Kidney glomerular epithelial cell (primary cell): ENCODE data around the gene ST3GAL3.

Source experiments
- DNase-seq: peaks from one replicate; lab custom pipeline; 2025; lab: John Stamatoyannopoulos, UW

The ST3GAL3 gene

DNA sequence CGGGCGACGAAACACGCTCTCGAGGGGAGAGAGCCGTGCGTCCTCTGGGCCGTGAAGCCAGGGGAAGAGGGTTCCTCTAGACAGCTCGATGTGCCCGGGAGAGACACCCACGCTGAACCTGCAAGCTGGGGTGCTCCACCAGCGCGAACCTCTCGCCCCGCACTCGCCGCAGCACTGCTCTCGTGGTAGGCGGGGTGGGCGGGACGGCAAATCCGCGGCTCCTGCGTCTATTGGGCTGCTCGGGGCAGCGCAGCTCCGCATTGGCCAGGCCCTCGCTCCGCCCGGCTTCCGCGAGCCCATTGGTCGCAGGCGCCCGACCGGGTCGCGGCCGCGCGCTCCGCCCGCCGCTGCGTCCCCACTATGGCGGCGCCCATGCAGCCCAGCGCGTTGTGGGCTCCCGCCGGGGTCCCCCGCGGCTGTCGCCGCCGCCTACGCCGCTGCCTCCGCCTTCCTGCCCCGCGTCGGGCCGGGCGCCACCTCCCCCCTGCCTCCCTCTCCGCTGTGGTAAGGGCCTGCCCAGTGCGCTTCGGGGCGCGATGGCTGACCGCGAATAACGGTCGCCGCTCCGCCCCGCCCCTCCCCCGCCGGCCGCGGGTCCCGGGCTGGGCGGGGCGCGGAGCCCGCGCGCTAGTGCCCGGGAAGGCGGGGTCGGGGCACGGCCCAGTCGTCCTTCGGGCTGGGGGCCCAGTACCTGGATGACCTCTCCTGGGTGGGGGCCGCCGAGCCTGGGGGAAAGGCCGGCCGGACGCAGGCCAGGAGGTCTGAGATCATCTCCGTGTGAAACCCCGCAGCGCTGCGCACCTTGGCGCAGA, at the start of gene ST3GAL3:
Gene ST3GAL3, plus strand, starts transcription at position 347 of the 812 bp plus-strand sequence. CDS start 28,727 bp downstream, outside the sequence.
- DNase-seq = peak; percentile 89

- no peak for DNase-seq
Observed at GRCh38 chr1:43659212-43660166, 47.8 kb upstream of the ST3GAL3 start.

- DNase-seq = no peak
Observed at GRCh38 chr1:43660355-43660754, 47.0 kb upstream of the ST3GAL3 start.

DNA sequence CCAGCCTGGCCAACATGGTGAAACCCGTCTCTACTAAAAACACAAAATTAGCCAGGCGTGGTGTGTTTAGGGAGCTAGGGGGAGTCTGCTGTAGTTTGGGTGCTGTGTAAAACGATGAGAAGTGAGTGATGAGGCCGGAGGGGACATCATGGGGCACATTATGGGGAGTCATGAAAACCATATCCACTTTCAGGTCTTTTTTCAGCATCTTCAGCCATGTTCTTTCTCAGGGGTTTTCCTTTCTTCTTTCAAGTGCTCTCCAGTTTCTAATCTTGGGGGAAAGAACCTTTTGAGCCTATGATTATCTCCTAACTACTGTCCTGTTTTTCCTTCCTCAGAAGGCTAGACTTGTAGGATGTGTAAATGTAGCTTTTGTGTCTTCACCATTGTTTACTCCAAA, 43.0 kb upstream of the ST3GAL3 start:
- DNase-seq = no peak

DNA sequence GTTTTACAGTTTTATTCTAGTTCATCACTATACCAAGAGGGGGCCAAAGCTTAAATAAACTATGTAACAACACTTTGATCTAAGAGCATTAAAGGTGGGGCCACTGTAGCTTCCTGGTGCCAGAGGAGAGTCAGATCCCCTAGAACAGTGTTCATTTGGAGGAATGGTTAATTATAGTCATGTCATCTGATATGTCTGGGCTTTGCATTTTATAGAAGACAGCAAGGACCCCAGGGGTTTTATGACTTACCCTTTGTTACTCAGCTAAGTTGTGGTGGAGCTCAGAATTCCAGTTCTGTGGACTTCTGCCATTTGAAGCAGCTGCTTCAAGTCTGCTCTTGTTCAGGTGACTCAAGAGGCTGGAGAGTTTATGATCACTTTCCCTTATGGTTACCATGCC, 40.7 kb upstream of the ST3GAL3 start:
- DNase-seq = no peak

DNA sequence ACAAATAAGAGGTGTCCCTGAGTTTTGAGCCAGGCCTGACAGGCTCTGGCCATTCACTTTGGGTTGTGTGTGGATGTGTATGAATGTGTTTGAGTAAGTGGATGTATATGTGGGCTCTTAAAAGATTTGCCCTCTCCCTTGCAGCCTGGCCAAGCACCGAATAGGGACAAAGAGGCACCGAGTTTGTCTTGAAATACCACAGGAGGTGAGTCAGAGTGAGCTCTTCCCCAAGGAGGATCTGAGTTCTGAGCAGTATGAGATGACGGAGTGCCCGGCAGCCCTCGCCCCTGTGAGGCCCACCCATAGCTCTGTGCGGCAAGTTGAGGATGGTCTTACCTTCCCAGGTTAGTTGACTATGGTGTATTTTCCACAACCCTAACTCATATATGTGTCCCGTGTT, 38.4 kb upstream of the ST3GAL3 start:
- DNase-seq = no peak

- DNase-seq = no peak
Observed at GRCh38 chr1:43669878-43670277, 37.5 kb upstream of the ST3GAL3 start.

DNA sequence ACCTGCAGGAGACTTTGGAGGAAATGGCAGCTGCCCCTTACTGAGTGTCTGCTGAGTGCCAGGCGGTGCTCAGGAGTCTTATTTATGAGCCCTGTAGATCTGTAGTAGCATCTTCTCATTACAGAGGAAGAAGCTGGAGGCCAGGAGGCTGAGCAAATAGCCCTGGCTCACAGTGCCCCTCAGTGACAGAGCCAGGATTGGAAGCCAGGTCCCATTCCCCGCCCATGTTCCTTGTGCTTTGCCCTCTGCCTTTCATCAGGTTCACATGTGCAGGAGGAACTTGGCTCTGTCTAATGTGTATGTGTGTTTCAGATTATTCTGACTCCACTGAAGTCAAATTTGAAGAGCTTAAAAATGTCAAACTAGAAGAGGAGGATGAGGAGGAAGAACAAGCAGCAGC, 36.1 kb upstream of the ST3GAL3 start:
- no peak for DNase-seq

DNA sequence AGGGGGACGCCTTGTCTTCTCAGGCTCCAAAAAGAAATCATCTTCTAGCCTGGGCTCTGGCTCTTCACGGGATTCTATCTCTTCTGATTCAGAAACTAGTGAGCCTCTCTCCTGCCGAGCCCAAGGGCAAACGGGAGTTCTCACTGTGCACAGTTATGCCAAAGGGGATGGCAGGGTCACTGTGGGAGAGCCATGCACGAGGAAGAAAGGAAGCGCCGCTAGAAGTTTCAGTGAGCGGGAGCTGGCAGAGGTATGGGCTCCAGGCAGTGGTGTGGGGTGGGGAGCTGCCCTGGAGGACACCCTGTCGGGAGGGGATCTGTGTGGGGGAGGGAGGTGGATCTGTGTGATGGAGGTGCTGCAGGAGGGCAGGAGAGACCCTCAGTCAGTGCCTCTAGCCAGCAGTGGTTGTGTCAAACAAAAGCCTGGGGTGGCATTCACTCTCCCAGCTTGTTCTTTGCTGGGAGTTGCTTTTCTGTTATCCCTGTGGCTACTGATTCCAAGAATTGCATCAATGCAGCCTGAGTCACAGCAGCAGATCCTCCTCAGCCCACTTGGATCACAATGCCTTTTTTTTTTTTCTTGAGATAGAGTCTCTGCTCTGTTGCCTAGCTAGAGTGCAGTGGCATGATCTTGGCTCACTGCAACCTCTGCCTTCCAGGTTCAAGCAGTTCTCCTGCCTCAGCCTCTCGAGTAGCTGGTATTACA, 35.6 kb upstream of the ST3GAL3 start:
- DNase-seq = peak; percentile 71

DNA sequence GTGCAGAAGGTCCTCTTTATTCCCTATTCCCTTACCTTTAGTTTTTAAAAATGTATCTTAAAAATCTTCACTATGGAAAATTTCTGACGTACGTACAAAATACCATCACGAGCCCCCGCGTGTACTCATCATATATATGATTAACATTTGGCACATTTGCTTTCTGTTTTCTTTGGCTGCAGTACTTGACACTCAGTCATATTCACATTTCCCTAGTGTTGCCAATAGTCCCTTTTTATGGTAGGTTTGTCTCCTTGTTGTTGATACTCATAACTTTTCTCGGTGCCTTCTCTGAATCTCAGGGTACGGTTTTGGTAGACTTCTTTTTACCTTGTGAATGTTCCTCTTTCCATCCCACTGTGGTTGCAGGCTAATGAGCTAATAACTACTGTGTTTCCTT, 34.1 kb upstream of the ST3GAL3 start:
- DNase-seq = no peak

DNA sequence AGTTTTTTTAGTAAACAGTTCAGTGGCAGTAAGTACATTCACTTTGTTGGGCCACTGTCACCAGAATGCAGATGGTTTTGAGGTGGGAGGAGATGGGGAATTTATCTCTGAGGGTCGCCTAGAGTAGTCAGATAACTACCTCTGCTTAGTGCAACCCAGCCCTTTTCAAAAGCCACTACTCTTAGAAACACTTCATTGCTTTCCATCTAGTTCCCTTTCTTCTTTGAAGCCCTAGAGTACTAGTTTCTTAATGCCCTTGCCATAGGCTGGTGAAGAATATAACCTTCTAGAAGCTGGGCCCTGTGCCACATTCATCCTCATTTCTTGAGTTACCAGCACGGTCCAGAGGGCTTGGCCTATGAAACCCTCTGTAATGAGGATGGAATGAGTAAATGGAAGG, 28.4 kb upstream of the ST3GAL3 start:
- DNase-seq = no peak

GRCh38 chr1:43683560-43683959, 23.8 kb upstream of the ST3GAL3 start:
- no peak for DNase-seq

GRCh38 chr1:43686801-43687200, 20.5 kb upstream of the ST3GAL3 start:
- DNase-seq = no peak

- no peak for DNase-seq
Observed at GRCh38 chr1:43687301-43688108, 19.8 kb upstream of the ST3GAL3 start.

DNA sequence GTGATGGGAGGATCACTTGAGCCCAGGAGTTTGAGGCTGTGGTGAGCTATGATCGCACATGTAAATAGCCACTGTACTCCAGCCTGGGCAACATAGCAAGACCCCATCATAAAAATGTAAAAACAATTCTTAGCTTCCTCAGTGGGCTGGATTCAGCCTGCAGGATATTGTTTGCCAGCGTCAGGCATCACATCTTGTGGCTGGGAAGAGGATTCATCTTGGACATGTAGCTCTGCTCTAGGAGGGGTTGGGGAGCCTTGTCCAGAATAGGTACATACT, 19.3 kb upstream of the ST3GAL3 start:
- DNase-seq = no peak

DNA sequence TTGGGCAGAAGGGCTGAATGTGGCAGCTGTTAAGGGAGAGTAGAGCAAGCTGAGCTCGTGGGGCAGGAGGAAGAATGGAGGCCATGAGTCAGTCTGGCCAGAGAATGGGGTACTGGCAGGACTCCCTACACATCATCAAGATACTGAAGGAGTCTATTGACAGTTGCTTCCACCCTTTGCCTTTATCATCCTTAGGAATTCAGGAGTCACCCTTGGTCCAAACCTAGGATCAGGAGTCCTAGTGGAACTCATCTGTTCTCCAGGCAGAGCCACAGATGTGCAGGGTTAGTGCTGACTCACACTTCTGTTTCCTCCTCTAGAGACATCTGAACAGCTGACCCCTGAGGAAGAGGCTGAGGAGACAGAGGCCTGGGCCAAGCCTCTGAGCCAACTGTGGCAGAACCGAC, 18.7 kb upstream of the ST3GAL3 start:
- no peak for DNase-seq

DNA sequence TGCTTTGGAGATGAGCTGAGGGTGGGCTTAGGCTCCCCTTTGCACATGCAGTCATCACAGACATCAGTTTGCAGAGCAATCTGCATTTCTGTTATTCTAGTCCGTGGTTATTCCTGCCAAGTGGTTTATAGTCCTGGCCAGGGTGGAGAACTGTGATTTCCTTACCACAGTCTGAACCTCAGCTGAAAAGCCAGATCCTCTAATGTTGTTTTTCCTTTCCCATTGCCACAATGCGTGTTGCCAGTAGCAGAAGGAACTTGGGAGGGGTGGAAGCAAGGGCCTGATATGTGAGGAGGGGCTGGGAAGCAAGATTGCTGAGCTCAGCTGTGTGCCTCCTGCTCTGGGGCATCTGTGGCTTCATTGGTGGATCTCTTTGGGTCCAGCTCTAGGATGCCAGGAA, 18.0 kb upstream of the ST3GAL3 start:
- DNase-seq = no peak

DNA sequence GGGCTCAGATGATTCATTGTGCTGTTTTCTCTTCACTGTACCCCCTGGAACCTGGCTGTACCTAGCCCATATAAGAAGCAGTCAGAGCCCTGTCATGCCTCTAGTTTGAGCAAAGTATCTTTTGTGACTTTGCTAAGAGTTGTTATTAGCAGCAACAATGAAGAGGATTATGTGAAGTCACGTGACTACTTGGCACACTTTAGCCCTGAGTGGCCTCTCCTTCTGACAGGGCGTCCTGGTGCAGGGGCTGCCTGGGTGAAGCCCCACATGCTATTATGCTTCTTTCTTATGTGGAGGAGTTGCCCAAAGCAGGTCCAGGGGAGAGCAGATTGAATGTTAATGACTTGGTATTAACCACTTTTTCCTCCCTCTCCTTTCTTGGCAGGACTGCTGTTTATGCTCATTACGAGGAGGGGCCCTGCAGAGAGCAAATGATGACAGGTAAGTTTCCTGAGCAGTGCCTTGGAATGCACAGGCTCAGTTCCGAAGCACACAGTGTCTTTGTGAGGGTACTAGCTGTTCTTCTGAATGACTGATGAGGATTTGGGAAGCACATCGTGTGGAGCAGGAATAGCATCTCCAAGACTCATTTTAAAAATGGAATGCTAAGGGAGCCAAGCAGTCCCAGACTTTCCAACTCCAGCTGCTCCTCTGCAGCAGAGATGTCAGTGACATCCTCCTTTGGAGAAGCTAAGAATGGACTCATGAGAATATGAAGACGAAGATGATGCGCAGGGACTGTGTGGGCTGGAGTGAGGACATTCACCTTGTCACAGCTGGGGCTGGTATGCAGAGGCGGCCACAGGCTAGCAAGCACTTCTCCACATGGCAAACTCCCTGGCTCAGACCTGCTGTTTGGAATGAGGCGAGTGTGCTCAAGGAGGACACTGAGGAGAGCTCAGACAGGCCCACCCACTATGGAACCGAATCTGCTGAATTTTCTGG, 15.2 kb upstream of the ST3GAL3 start:
- DNase-seq = no peak

GRCh38 chr1:43693371-43693770, 14.0 kb upstream of the ST3GAL3 start:
- no peak for DNase-seq

GRCh38 chr1:43699281-43699680, 8.1 kb upstream of the ST3GAL3 start:
- DNase-seq = no peak

DNA sequence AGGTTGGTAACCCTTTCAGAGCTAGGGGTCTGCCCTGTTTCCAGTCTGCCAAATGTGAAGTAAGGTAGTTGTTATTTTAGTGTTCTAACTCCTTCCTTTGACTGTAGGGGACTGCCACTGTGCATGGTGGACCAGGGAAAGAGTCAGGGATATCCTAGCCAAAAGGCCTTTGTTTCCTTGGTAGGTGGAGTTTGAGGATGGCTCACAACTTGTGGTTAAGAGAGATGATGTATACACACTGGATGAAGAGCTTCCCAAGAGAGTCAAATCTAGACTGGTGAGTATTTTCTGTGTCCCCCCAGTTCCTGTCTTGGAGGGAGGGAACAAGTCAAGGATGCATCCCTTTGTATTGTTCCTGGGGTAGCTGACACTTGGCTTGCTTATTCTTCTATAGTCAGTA, 3.5 kb upstream of the ST3GAL3 start:
- DNase-seq = no peak
